Right lobe of liver (tissue), 4 donors: ENCODE measurements around the gene DMRT1.

Experiments used
- POLR2A ChIP-seq: fragments of 450-650 bp; IDR thresholded peaks from one replicate; pipeline ENCODE4 v1.6.1; 2017; ENCODE audit warnings: antibody characterized with exemption, mild to moderate bottlenecking
- TF ChIP-seq, protein P1 (sequence below), 4 donors: fragments of 200-600 bp in 3 of 4; fragments of 450-650 bp in 1 of 4; IDR thresholded peaks; one replicate each; pipeline versions ENCODE4 v1.5.1 to v1.8.0; 2016 to 2022; ENCODE audit warnings: antibody characterized with exemption in 4 of 4, mild to moderate bottlenecking in 2 of 4
- donor health status: DM: no; HTN: no; CAD: no.
- donor health status: DM: no; HTN: no; CAD: no.
- donor health status: DM: no; HTN: yes; CAD: no.

DNA sequence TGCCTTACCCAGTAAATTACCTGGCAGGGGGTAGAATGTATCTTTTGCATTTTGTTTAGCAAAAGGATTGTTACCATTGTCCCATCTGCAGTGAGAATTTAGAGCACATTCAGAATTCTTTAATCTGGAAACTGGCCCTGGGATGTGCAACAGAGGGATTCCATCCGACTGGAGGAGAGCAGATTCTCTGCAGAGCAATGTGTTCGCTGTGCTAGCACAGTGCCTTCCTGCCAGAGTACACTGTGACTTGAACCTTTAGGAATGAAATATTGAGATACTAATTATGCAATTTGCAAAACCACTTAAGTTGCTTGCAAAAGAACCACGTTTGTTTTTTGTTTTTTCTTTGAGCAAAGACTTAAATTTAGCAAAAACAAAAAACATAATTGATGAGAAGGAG, 22.5 kb upstream of the DMRT1 start:
- TF ChIP-seq, protein P1, sequence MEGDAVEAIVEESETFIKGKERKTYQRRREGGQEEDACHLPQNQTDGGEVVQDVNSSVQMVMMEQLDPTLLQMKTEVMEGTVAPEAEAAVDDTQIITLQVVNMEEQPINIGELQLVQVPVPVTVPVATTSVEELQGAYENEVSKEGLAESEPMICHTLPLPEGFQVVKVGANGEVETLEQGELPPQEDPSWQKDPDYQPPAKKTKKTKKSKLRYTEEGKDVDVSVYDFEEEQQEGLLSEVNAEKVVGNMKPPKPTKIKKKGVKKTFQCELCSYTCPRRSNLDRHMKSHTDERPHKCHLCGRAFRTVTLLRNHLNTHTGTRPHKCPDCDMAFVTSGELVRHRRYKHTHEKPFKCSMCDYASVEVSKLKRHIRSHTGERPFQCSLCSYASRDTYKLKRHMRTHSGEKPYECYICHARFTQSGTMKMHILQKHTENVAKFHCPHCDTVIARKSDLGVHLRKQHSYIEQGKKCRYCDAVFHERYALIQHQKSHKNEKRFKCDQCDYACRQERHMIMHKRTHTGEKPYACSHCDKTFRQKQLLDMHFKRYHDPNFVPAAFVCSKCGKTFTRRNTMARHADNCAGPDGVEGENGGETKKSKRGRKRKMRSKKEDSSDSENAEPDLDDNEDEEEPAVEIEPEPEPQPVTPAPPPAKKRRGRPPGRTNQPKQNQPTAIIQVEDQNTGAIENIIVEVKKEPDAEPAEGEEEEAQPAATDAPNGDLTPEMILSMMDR (IDR thresholded peaks at IDR 0.05), result no peak
- TF ChIP-seq POLR2A, result no peak
